ENCODE results near the gene FIGNL2. TPM values are rescaled to one million over a fixed set of nuclear protein-coding genes. Genes with fewer than 3 reads are reported as not detected.

Gene FIGNL2
- total and polyA plus RNA-seq, 2 of the 4 experiments (the other 2 are of a cell fraction), result under 0.01 to 0.12 TPM

DNA sequence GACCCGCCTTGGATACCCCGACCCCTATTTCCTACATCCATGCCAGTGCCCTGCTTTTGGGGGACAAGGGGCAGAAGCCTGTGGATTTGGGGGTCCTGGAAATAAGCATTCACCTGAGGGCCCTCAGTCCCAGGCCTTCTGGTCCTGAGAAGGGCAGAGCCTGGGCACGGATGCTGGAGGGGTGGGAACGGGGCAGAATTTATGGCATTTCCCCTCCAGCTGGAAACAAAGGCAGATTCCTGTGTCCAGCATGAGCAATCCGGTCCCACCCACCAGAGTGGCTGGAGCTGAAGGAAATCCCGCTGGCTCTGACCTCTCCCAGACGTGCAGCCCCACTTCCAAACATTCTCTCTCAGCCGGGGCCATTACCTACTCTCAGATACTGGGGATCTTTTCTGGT lies 48.7 kb upstream of the FIGNL2 start:
- peak overlapping the region; percentile 19 for H2AFZ ChIP-seq (replicated peaks; ENCODE audit: low read length, poor library complexity)
- intact Hi-C loops (cut with micrococcal nuclease), result no loop called here
- H4K5ac ChIP-seq (ENCODE audit: low read depth, low read length), result no peak overlapping the region
- CTCF ChIA-PET, result interaction anchor here (1.8 kb wide), 2 partner anchors 11 to 26 kb away, joined by 4 read pairs; partner anchors contain the start of gene ACVRL1
- H2AK5ac ChIP-seq (ENCODE audit: low read depth, low read length), result peak overlapping the region; percentile 69; the same call in 1 of the 2 replicates
- H2BK5ac ChIP-seq (ENCODE audit: low read depth, low read length, poor library complexity, severe bottlenecking), result no peak overlapping the region
- H4K91ac ChIP-seq (ENCODE audit: insufficient read depth, low read depth, low read length), result no peak overlapping the region
- H3K27ac ChIP-seq (ENCODE audit: insufficient read depth, low read length), result no peak overlapping the region
- H2BK20ac ChIP-seq (ENCODE audit: low read depth, low read length), result no peak overlapping the region
- peak overlapping the region; percentile 14 for H2BK120ac ChIP-seq (ENCODE audit: low read depth, low read length)
- BruUV-seq (replicated peaks), result no TSS peak
- H3K56ac ChIP-seq (ENCODE audit: extremely low read depth, insufficient read depth, low read length), result no peak overlapping the region
- H3K27me3 ChIP-seq (ENCODE audit: control insufficient read depth, insufficient read depth, low read length), result no peaks in the 10 kb centered on the region
- H3K9me1 ChIP-seq (ENCODE audit: insufficient read depth, low read length), result peaks cover 15% of the 10 kb centered on the region; the same call in 1 of the 2 replicates
- ATAC-seq (ENCODE audit: low read depth), result no peak
- H3K4ac ChIP-seq (ENCODE audit: low read depth, low read length), result peak overlapping the region; percentile 10; the same call in 1 of the 2 replicates
- POLR2A ChIA-PET (ENCODE audit: unreplicated experiment), result no interaction called here
- no peak overlapping the region for H3K4me3 ChIP-seq (ENCODE audit: insufficient read depth, low read depth, low read length)
- H3K9me3 ChIP-seq (ENCODE audit: control insufficient read depth, insufficient read depth, low read length), result no peaks in the 10 kb centered on the region
- H4K8ac ChIP-seq (ENCODE audit: low read depth in 2 of 2, low read length in 2 of 2), result no peak overlapping the region
- TF ChIP-seq SMC3 (IDR thresholded peaks at IDR 0.05; ENCODE audit: low read depth, low read length), result no peak
- no peak for TF ChIP-seq RAD21 (IDR thresholded peaks at IDR 0.05; ENCODE audit: low read length)
- no peak for TF ChIP-seq CTCF (conservative IDR thresholded peaks at IDR 0.05; ENCODE audit: low read depth, low read length)
- TF ChIP-seq NFE2L2 (IDR thresholded peaks at IDR 0.05; ENCODE audit: low read depth, low read length), result no peak
- no peak for TF ChIP-seq CEBPB (IDR thresholded peaks at IDR 0.05; ENCODE audit: low read depth, low read length)
- no peak for TF ChIP-seq CHD1 (IDR thresholded peaks at IDR 0.05; ENCODE audit: low read depth, low read length)
- TF ChIP-seq RFX5 (IDR thresholded peaks at IDR 0.05; ENCODE audit: low read depth, low read length), result no peak
- TF ChIP-seq MAZ (IDR thresholded peaks at IDR 0.05; ENCODE audit: borderline replicate concordance, low read depth, low read length), result no peak
- TF ChIP-seq, protein P1, sequence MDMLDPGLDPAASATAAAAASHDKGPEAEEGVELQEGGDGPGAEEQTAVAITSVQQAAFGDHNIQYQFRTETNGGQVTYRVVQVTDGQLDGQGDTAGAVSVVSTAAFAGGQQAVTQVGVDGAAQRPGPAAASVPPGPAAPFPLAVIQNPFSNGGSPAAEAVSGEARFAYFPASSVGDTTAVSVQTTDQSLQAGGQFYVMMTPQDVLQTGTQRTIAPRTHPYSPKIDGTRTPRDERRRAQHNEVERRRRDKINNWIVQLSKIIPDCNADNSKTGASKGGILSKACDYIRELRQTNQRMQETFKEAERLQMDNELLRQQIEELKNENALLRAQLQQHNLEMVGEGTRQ (IDR thresholded peaks at IDR 0.05; ENCODE audit: low read depth, low read length), result no peak
- TF ChIP-seq MXI1 (IDR thresholded peaks at IDR 0.05; ENCODE audit: borderline replicate concordance, low read depth, low read length), result no peak
- no peak for TF ChIP-seq FOS (IDR thresholded peaks at IDR 0.05; ENCODE audit: low read depth, low read length)
- TF ChIP-seq POLR2A (IDR thresholded peaks at IDR 0.05; ENCODE audit: low read depth, low read length), result no peak
- no peak for TF ChIP-seq MAFK (IDR thresholded peaks at IDR 0.05; ENCODE audit: low read depth, low read length)
- TF ChIP-seq RCOR1 (IDR thresholded peaks at IDR 0.05; ENCODE audit: insufficient replicate concordance, low read length), result no peak
- H3K4me2 ChIP-seq (ENCODE audit: low read depth, low read length), result no peak overlapping the region
- H3K4me1 ChIP-seq (ENCODE audit: control insufficient read depth, insufficient read depth, low read length), result peaks cover 7% of the 10 kb centered on the region; the same call in 1 of the 2 replicates
- in situ Hi-C loops (cut with MboI; ENCODE audit: low sequenced_read_pairs), result no loop called here
- H3K14ac ChIP-seq (replicated peaks; ENCODE audit: low read depth, low read length), result no peak overlapping the region
- WGBS, 2 experiments (ENCODE audit: extremely low coverage in 2 of 2, insufficient read length in 1 of 2), result no CpG with 5 or more reads among the region's 8 CpGs
- no peak overlapping the region for H3K9ac ChIP-seq (ENCODE audit: low read depth, low read length)
- H2AK9ac ChIP-seq (replicated peaks; ENCODE audit: low read depth, low read length, poor library complexity), result no peak overlapping the region
- no peak overlapping the region for H2BK15ac ChIP-seq (ENCODE audit: low read depth, low read length)
- DNase-seq, result no peak
- no peak overlapping the region for H3K23ac ChIP-seq (ENCODE audit: low read depth, low read length)
- H4K20me1 ChIP-seq (ENCODE audit: insufficient read depth, low read length), result no peaks in the 10 kb centered on the region
- dilution Hi-C loops (cut with HindIII; ENCODE audit: low sequenced_read_pairs, unreplicated experiment), result no loop called here
- no peaks in the 10 kb centered on the region for H3K79me1 ChIP-seq (ENCODE audit: low read depth in 1 of 2, low read length in 2 of 2)
- H3K36me3 ChIP-seq (ENCODE audit: control insufficient read depth, insufficient read depth, low read length), result no peaks in the 10 kb centered on the region
- H3K18ac ChIP-seq (ENCODE audit: low read depth, low read length), result no peak overlapping the region

Measured in IMR-90 (cell line).